CD4-positive, alpha-beta T cell treated with Interleukin-21 for 1 hour (primary cell): Measurements from ENCODE around the gene H2AZ2.
A peak's percentile ranks its signal among the peaks of the same experiment; 100 is the strongest.
"Not testable (repeated sequence)": the region's sequence is repeated elsewhere in the genome, so short reads cannot be mapped to it uniquely, and the experiment has no call there.

Experiments used
- DNase-seq: peaks from one replicate; pipeline ENCODE4 v3.0.0-alpha.2; 2020

Gene H2AZ2

GRCh38 chr7:44811093-44811492, 36.8 kb downstream of the H2AZ2 start:
- no peak for DNase-seq

- DNase-seq: no peak
Measured at GRCh38 chr7:44808914-44809393, 38.9 kb downstream of the H2AZ2 start.

GRCh38 chr7:44805950-44806349, 41.9 kb downstream of the H2AZ2 start:
- DNase-seq: no peak

- DNase-seq: not testable (repeated sequence)
Measured at GRCh38 chr7:44803828-44804519, 43.9 kb downstream of the H2AZ2 start.

- no peak for DNase-seq
Measured at GRCh38 chr7:44802418-44803025, 45.4 kb downstream of the H2AZ2 start.

- DNase-seq: no peak
Measured at GRCh38 chr7:44801890-44802289, 46.0 kb downstream of the H2AZ2 start.

- DNase-seq: no peak
Measured at GRCh38 chr7:44799939-44800338, 47.9 kb downstream of the H2AZ2 start.

- no peak for DNase-seq
Measured at GRCh38 chr7:44798649-44799305, 49.1 kb downstream of the H2AZ2 start.

GRCh38 chr7:44797329-44798258, 50.3 kb downstream of the H2AZ2 start:
- DNase-seq: peak; percentile 91

- DNase-seq: peak; percentile 99
Measured at GRCh38 chr7:44796504-44797328, 51.2 kb downstream of the H2AZ2 start, which contains the start of gene PPIA. TSS of gene PPIA (plus strand) at chr7:44796681. CDS start at chr7:44796725, 44 bp downstream.

- no peak for DNase-seq
Measured at GRCh38 chr7:44796034-44796503, 51.8 kb downstream of the H2AZ2 start.

GRCh38 chr7:44794331-44794730, 53.6 kb downstream of the H2AZ2 start:
- DNase-seq: no peak

GRCh38 chr7:44793919-44794318, 54.0 kb downstream of the H2AZ2 start:
- DNase-seq: no peak

GRCh38 chr7:44791278-44792219, 56.3 kb downstream of the H2AZ2 start:
- DNase-seq: no peak

GRCh38 chr7:44789990-44790389, 57.9 kb downstream of the H2AZ2 start:
- DNase-seq: no peak

GRCh38 chr7:44787762-44788161, 60.1 kb downstream of the H2AZ2 start:
- no peak for DNase-seq

- no peak for DNase-seq
Measured at GRCh38 chr7:44787041-44787440, 60.8 kb downstream of the H2AZ2 start.

GRCh38 chr7:44785218-44785617, 62.7 kb downstream of the H2AZ2 start:
- DNase-seq: not testable (repeated sequence)

- no peak for DNase-seq
Measured at GRCh38 chr7:44784364-44784763, 63.5 kb downstream of the H2AZ2 start.

GRCh38 chr7:44783407-44783806, 64.5 kb downstream of the H2AZ2 start:
- no peak for DNase-seq

- DNase-seq: no peak
Measured at GRCh38 chr7:44782460-44782859, 65.4 kb downstream of the H2AZ2 start.
